ENCODE results near the gene MYH15. TPM values are rescaled to one million over a fixed set of nuclear protein-coding genes. Genes with fewer than 3 reads are reported as not detected.

Gene MYH15
- 0.10 and 0.12 TPM in 2 replicates for total RNA-seq

GRCh38 chr3:108510496-108510895, at the start of gene MYH15:
TSS of gene MYH15 (minus strand) at chr3:108510596. CDS start at chr3:108510530, 66 bp downstream.
- Mint-ChIP-seq H3K36me3 (ENCODE audit: low read depth) (no peaks in the 10 kb centered on the region), H3K27ac (no peak within 1 kb of the TSS), H3K4me1 (ENCODE audit: low read depth) (no peaks in the 10 kb centered on the region), H3K4me3 (no peak within 1 kb of the TSS), H3K27me3 (ENCODE audit: insufficient read depth) (peaks cover 7% of the 10 kb centered on the region), H3K9me3 (no peaks in the 10 kb centered on the region)
- intact Hi-C loops (cut with micrococcal nuclease) = no loop called here
- no peak for DNase-seq (ENCODE audit: low spot score)

DNA sequence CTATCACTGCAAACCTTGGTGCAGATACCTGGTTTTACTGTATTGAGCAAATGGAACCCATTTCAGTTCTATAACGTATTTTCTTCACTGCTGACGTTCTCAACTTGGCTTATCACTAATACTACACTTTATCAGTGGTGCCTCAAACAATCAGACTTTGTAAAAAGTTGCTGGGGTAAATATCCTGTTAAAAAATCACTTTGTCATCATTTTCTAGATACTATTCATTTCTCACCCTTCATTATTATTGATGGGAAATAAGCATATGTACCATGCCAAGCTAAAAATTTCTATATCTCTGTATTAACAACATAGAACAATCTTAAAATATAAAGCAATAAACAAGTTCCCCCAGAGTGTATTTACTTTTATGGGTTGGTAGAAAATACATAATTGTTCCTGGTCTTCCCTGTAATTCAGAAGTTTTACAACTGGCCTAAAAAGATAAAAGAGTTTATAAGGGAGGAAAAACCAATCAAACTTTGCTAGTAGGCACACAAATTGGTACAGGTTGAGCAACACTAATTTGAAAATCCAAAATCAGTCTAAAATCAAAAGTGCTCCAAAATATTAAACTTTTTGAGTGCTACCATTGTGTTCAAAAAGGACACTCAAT, 45.7 kb upstream of the MYH15 start:
- H3K4me3 Mint-ChIP-seq = no peak overlapping the region
- no peaks in the 10 kb centered on the region for H3K9me3 Mint-ChIP-seq
- intact Hi-C loops (cut with micrococcal nuclease) = loop anchor here (2.0 kb wide), 1 partner anchor 13 kb away; no protein-coding TSS in a partner anchor
- no peak for DNase-seq (ENCODE audit: low spot score)
- peaks cover 6% of the 10 kb centered on the region for H3K4me1 Mint-ChIP-seq (ENCODE audit: low read depth)
- no peak overlapping the region for H3K27ac Mint-ChIP-seq
- peaks cover 31% of the 10 kb centered on the region for H3K36me3 Mint-ChIP-seq (ENCODE audit: low read depth)
- H3K27me3 Mint-ChIP-seq (ENCODE audit: insufficient read depth) = no peaks in the 10 kb centered on the region

- Mint-ChIP-seq H3K4me3 (no peak overlapping the region), H3K36me3 (ENCODE audit: low read depth) (peaks cover 26% of the 10 kb centered on the region)
These were observed 44.6 kb upstream of the MYH15 start for GRCh38 chr3:108554913-108555571.

GRCh38 chr3:108554229-108554628, 43.8 kb upstream of the MYH15 start:
- intact Hi-C loops (cut with micrococcal nuclease) = loop anchor here (2.0 to 5.0 kb wide), 6 partner anchors 15 to 1317 kb away; partner anchors contain the start of genes CIP2A and DZIP3
- H3K27me3 Mint-ChIP-seq (ENCODE audit: insufficient read depth) = no peaks in the 10 kb centered on the region
- no peak for DNase-seq (ENCODE audit: low spot score)
- H3K36me3 Mint-ChIP-seq (ENCODE audit: low read depth) = peaks cover 24% of the 10 kb centered on the region
- H3K4me3 Mint-ChIP-seq = no peak overlapping the region
- no peaks in the 10 kb centered on the region for H3K9me3 Mint-ChIP-seq
- peaks cover 6% of the 10 kb centered on the region for H3K4me1 Mint-ChIP-seq (ENCODE audit: low read depth)
- no peak overlapping the region for H3K27ac Mint-ChIP-seq

More at GRCh38 chr3:108554913-108555571, 44.6 kb upstream of the MYH15 start:
- Mint-ChIP-seq H3K9me3 (no peaks in the 10 kb centered on the region), H3K27me3 (ENCODE audit: insufficient read depth) (no peaks in the 10 kb centered on the region), H3K4me1 (ENCODE audit: low read depth) (peaks cover 6% of the 10 kb centered on the region), H3K27ac (no peak overlapping the region)
- intact Hi-C loops (cut with micrococcal nuclease) = loop anchor here (2.0 to 5.0 kb wide), 6 partner anchors 14 to 1318 kb away; partner anchors contain the start of genes CIP2A and DZIP3
- DNase-seq (ENCODE audit: low spot score) = no peak

GRCh38 chr3:108552267-108553159, 42.1 kb upstream of the MYH15 start:
- no peak overlapping the region for H3K27ac Mint-ChIP-seq
- H3K9me3 Mint-ChIP-seq = no peaks in the 10 kb centered on the region
- intact Hi-C loops (cut with micrococcal nuclease) = loop anchor here (1.0 to 5.0 kb wide), 7 partner anchors 35 to 1315 kb away; partner anchors contain the start of genes CIP2A and DZIP3
- H3K36me3 Mint-ChIP-seq (ENCODE audit: low read depth) = peaks cover 20% of the 10 kb centered on the region
- H3K27me3 Mint-ChIP-seq (ENCODE audit: insufficient read depth) = no peaks in the 10 kb centered on the region
- no peak for DNase-seq (ENCODE audit: low spot score)
- no peak overlapping the region for H3K4me3 Mint-ChIP-seq
- H3K4me1 Mint-ChIP-seq (ENCODE audit: low read depth) = peaks cover 6% of the 10 kb centered on the region

DNA sequence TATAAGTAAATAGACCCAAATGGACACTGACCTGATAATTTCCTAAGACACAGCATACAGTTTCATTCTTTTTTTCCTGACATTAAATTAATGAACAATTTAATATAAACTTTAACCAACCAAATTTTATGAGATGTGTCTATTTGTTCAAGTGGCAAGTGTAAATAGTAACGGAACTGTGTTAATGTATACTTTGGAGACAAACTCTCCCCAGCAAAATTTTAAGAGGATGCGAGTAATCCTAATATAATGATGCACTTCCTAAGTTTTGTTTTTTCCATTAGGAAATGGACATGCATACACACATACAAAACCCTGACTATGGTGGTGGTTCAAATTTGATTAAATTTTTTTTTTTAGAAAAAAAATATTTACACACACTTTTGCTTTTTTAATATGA, 38.5 kb upstream of the MYH15 start:
- Mint-ChIP-seq H3K36me3 (ENCODE audit: low read depth) (peaks cover 22% of the 10 kb centered on the region), H3K4me3 (no peak overlapping the region), H3K4me1 (ENCODE audit: low read depth) (peaks cover 19% of the 10 kb centered on the region), H3K27me3 (ENCODE audit: insufficient read depth) (no peaks in the 10 kb centered on the region), H3K9me3 (no peaks in the 10 kb centered on the region), H3K27ac (no peak overlapping the region)
- DNase-seq (ENCODE audit: low spot score) = no peak
- intact Hi-C loops (cut with micrococcal nuclease) = no loop called here

- intact Hi-C loops (cut with micrococcal nuclease) = no loop called here
- Mint-ChIP-seq H3K9me3 (no peaks in the 10 kb centered on the region), H3K27ac (no peak overlapping the region), H3K27me3 (ENCODE audit: insufficient read depth) (no peaks in the 10 kb centered on the region), H3K4me1 (ENCODE audit: low read depth) (peaks cover 19% of the 10 kb centered on the region), H3K4me3 (no peak overlapping the region), H3K36me3 (ENCODE audit: low read depth) (peaks cover 27% of the 10 kb centered on the region)
- DNase-seq (ENCODE audit: low spot score) = no peak
These were observed 37.9 kb upstream of the MYH15 start for GRCh38 chr3:108548304-108548703.

DNA sequence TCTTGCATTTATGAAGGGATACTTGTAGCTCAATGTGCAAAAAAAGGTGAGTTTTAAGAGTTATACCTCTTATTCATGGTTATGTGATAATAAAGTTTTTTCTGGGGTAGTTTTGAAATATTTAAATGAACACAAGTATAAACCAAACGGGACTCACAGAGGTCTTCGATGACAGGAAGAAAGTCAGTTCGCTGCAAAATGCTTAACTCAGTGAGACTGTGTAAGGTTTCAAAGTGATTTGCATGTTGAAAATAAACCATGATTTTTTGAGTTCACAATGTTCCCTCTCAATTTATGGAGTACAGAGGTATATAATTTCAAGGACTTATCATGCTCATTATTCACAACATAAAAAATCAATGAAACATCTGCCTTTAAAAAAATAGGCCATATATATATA, 36.3 kb upstream of the MYH15 start:
- intact Hi-C loops (cut with micrococcal nuclease) = no loop called here
- DNase-seq (ENCODE audit: low spot score) = no peak
- Mint-ChIP-seq H3K27ac (no peak overlapping the region), H3K27me3 (ENCODE audit: insufficient read depth) (no peaks in the 10 kb centered on the region), H3K4me3 (no peak overlapping the region), H3K4me1 (ENCODE audit: low read depth) (peaks cover 13% of the 10 kb centered on the region), H3K36me3 (ENCODE audit: low read depth) (peaks cover 28% of the 10 kb centered on the region), H3K9me3 (no peaks in the 10 kb centered on the region)

DNA sequence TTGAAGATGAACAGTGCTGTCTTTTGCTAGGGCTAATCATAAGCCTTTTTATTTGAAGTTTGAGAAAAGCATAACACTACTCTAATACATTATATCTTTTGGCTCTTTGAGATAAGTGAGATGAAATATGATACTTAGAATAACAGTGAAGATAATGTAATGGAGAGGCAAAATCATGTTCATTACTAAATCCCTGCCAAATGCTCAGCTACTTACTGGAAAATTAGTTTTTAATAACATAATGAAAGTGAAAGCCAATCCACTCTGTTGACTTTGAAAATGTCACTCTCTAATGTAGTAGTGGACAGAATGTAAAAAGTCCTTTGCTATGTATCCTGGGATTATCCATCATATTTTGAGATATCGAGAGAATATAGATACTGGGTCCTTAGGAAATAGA, 35.9 kb upstream of the MYH15 start:
- Mint-ChIP-seq H3K9me3 (no peaks in the 10 kb centered on the region), H3K27ac (no peak overlapping the region), H3K36me3 (ENCODE audit: low read depth) (peaks cover 27% of the 10 kb centered on the region), H3K4me1 (ENCODE audit: low read depth) (peaks cover 13% of the 10 kb centered on the region), H3K27me3 (ENCODE audit: insufficient read depth) (no peaks in the 10 kb centered on the region), H3K4me3 (no peak overlapping the region)
- intact Hi-C loops (cut with micrococcal nuclease) = no loop called here
- no peak for DNase-seq (ENCODE audit: low spot score)

GRCh38 chr3:108538083-108538482, 27.7 kb upstream of the MYH15 start:
- no peak for DNase-seq (ENCODE audit: low spot score)
- H3K36me3 Mint-ChIP-seq (ENCODE audit: low read depth) = peaks cover 6% of the 10 kb centered on the region
- H3K9me3 Mint-ChIP-seq = no peaks in the 10 kb centered on the region
- peaks cover 2% of the 10 kb centered on the region for H3K27me3 Mint-ChIP-seq (ENCODE audit: insufficient read depth)
- intact Hi-C loops (cut with micrococcal nuclease) = no loop called here
- H3K4me3 Mint-ChIP-seq = no peak overlapping the region
- H3K4me1 Mint-ChIP-seq (ENCODE audit: low read depth) = peaks cover 5% of the 10 kb centered on the region
- no peak overlapping the region for H3K27ac Mint-ChIP-seq

DNA sequence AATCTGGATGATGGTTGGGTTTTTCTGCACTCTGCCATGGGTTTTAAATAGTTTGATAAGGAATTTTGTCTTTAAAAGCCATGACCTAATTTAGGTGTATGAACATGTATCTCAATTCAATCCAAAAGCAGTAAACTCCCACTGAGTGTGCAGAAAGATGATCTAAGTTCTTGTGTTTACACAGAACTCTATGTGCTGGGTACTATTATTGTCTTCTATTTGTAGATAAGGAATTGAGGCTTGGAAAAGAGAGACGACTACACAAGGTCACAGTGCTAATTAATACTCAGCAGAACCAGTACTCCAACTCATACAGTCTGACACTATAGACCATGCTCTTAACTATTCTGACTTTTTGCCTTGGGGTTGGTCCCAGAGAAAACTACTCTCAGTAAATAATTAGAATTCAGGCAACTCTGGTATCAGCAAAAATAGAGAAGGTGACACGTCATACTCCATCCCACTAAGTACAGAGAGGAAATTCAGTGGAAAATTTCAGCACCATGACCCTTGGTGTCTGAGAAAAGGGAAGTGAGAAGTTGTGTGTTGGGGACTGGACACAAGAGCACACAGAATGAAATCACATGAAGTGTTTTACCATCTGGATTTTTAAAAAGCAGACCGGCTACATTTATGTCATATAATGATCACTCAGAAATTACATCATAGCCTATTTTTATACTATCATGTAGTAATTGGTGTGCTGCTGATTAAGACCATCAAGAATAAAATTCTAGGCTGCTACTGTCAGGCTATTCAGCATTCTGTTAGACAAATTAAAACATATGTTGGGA, 18.3 kb upstream of the MYH15 start:
- no peak overlapping the region for H3K27ac Mint-ChIP-seq
- no peaks in the 10 kb centered on the region for H3K4me1 Mint-ChIP-seq (ENCODE audit: low read depth)
- no peaks in the 10 kb centered on the region for H3K9me3 Mint-ChIP-seq
- intact Hi-C loops (cut with micrococcal nuclease) = no loop called here
- H3K36me3 Mint-ChIP-seq (ENCODE audit: low read depth) = no peaks in the 10 kb centered on the region
- no peak for DNase-seq (ENCODE audit: low spot score)
- peaks cover 13% of the 10 kb centered on the region for H3K27me3 Mint-ChIP-seq (ENCODE audit: insufficient read depth)
- no peak overlapping the region for H3K4me3 Mint-ChIP-seq

GRCh38 chr3:108527817-108528216, 17.4 kb upstream of the MYH15 start:
- H3K9me3 Mint-ChIP-seq = no peaks in the 10 kb centered on the region
- H3K27ac Mint-ChIP-seq = no peak overlapping the region
- intact Hi-C loops (cut with micrococcal nuclease) = no loop called here
- H3K36me3 Mint-ChIP-seq (ENCODE audit: low read depth) = no peaks in the 10 kb centered on the region
- H3K4me1 Mint-ChIP-seq (ENCODE audit: low read depth) = no peaks in the 10 kb centered on the region
- no peak for DNase-seq (ENCODE audit: low spot score)
- H3K27me3 Mint-ChIP-seq (ENCODE audit: insufficient read depth) = peaks cover 13% of the 10 kb centered on the region
- H3K4me3 Mint-ChIP-seq = no peak overlapping the region
